Ovary (tissue), 9 donors: ENCODE results near the gene HSPA1B. TPM values are rescaled to one million over a fixed set of nuclear protein-coding genes. Genes with fewer than 3 reads are reported as not detected.
A peak's percentile ranks its signal among the peaks of the same experiment; 100 is the strongest.
"Not testable (repeated sequence)": the region's sequence is repeated elsewhere in the genome, so short reads cannot be mapped to it uniquely, and the experiment has no call there.

Source experiments
- DNase-seq, 5 donors: peaks; one replicate each; pipeline ENCODE4 v3.0.0-alpha.2; 2019 to 2020
- H3K27ac ChIP-seq, 2 donors: fragments of 200-600 bp; one replicate each; pipeline versions ENCODE4 v1.5.1 to v1.8.0; 2019 to 2022
- H3K27me3 ChIP-seq: fragments of 200-600 bp; one replicate; pipeline ENCODE4 v1.8.0; 2022
- H3K36me3 ChIP-seq: fragments of 200-600 bp; sonication (generic); one replicate; pipeline ENCODE4 v1.5.1; 2019
- H3K4me1 ChIP-seq: one replicate; pipeline ENCODE4 v1.8.1; 2013; ENCODE audit warnings: mild to moderate bottlenecking, moderate library complexity; ENCODE audit not compliant: insufficient read depth
- H3K4me3 ChIP-seq: fragments of 200-600 bp; sonication (generic); one replicate; pipeline ENCODE4 v1.5.1; 2017
- H3K9me3 ChIP-seq, 2 donors: fragments of 200-600 bp in 1 of 2; sonication (generic) in 1 of 2; one replicate each; pipeline versions ENCODE4 v1.5.1 to v1.8.1; 2013 to 2019; ENCODE audit warnings: mild to moderate bottlenecking in 1 of 2, moderate library complexity in 1 of 2
- EP300 ChIP-seq: sonication (generic); formaldehyde crosslinking; IDR thresholded peaks from one replicate; pipeline ENCODE4 v1.6.1; 2017; ENCODE audit warnings: antibody characterized with exemption
- POLR2A ChIP-seq: fragments of 450-650 bp; IDR thresholded peaks from one replicate; pipeline ENCODE4 v1.6.1; 2017; ENCODE audit warnings: antibody characterized with exemption, mild to moderate bottlenecking, moderate library complexity
- WGBS, 3 donors: extraction: QIAGEN DNeasy Blood & Tissue Kit in 1 of 3; methylation state at CpG; one replicate each; pipeline versions ENCODE4 v1.1.5 to v1.1.7; 2013 to 2017; 5-methylcytosine and 5-hydroxymethylcytosine counted together
- intact Hi-C, 4 donors: fragments of 100-400 bp; cut with DNase I; formaldehyde crosslinking; loops; one replicate each; pipeline versions ENCODE4 v1.11.0 to v1.15.1; 2022 to 2023
- polyA plus RNA-seq, 2 donors: library from polyadenylated mRNA; stranded (reverse); fragments of 200-250 nt in 1 of 2; fragments of 350-450 nt in 1 of 2; fragmentation: Illumina TruSeq in 1 of 2; extraction: RNeasy Lipid Tissue Mini Kit (QIAGEN cat#74804) in 1 of 2; gene quantifications; one replicate each; pipeline ENCODE4 v1.2.3, GENCODE V29; 2013 to 2014
- total RNA-seq, 7 donors: library from RNA; depleted of rRNA in 2 of 7; stranded (reverse); fragments of >200 nt in 2 of 7; fragmentation: NEBNext Ultra II Directional in 3 of 7; extraction: Animal tissue kit (Norgen Biotek cat#: 25700) in 3 of 7; gene quantifications; one replicate each; pipeline versions ENCODE4 v1.1.0 to v1.2.4, GENCODE V29; 2016 to 2023
- TF ChIP-seq, protein P1 (sequence below), 3 donors: fragments of 450-650 bp in 2 of 3; fragments of 200-600 bp in 1 of 3; IDR thresholded peaks; one replicate each; pipeline versions ENCODE4 v1.5.1 to v1.8.0; 2016 to 2022; ENCODE audit warnings: antibody characterized with exemption in 3 of 3, mild to moderate bottlenecking in 1 of 3
- donor health status: DM: no; HTN: no; CAD: no; lungs with moderate emphysema.
- donor health status: DM: no; HTN: no; CAD: no.
- donor health status: Bipolar disorder and iron deficiency.
- donor health status: DM: yes; HTN: yes; CAD: no.
- donor health status: DM: no; HTN: no; CAD: no.
- donor health status: DM: yes; HTN: yes; CAD: no.

The HSPA1B gene
- total and polyA plus RNA-seq, 9 donors = 41.9 to 506 (median 175) TPM

DNA sequence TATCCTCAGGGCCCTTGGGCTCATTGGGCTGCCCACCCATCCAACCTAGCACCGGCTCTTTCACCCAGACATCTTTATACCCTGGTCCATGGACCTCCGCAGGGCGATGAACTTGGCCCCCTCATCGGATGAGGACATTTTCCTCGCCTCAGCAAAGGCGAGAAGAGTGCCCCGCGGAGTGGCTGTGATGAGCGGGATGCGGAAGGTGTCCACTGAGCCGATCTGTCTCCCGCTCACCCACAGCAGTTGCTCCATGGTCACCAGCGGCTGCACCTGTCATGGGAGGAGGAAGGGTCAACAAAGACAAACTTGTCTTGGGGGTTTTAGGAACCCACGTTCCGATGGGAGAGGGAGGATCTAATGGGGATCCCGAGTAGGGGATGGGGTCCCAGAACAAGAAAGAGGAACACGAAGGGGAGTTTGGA, 34.4 kb downstream of the HSPA1B start:
- WGBS, 3 donors = 28 to 36% (median 36%) methylated on average over 17 of the region's 17 CpGs
- TF ChIP-seq EP300 (no peak), POLR2A (no peak)
- TF ChIP-seq, protein P1, sequence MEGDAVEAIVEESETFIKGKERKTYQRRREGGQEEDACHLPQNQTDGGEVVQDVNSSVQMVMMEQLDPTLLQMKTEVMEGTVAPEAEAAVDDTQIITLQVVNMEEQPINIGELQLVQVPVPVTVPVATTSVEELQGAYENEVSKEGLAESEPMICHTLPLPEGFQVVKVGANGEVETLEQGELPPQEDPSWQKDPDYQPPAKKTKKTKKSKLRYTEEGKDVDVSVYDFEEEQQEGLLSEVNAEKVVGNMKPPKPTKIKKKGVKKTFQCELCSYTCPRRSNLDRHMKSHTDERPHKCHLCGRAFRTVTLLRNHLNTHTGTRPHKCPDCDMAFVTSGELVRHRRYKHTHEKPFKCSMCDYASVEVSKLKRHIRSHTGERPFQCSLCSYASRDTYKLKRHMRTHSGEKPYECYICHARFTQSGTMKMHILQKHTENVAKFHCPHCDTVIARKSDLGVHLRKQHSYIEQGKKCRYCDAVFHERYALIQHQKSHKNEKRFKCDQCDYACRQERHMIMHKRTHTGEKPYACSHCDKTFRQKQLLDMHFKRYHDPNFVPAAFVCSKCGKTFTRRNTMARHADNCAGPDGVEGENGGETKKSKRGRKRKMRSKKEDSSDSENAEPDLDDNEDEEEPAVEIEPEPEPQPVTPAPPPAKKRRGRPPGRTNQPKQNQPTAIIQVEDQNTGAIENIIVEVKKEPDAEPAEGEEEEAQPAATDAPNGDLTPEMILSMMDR (IDR thresholded peaks at IDR 0.05) = no peak
- no peaks in the 10 kb centered on the region for H3K9me3 ChIP-seq
- no peaks in the 10 kb centered on the region for H3K27me3 ChIP-seq
- intact Hi-C loops = loop anchor here in 2 of 4 donors (10.0 kb wide), 1 partner anchor 177 kb away; the partner anchor contains the start of gene LY6G5C (in 2 of the 2)
- peak in 1 of 5 donors; percentile 14 for DNase-seq
- H3K4me1 ChIP-seq = peaks cover 4% of the 10 kb centered on the region
- H3K4me3 ChIP-seq = peak overlapping the region; percentile 53
- H3K36me3 ChIP-seq = no peaks in the 10 kb centered on the region
- peak overlapping the region; percentile 65 to 70 for H3K27ac ChIP-seq

GRCh38 chr6:31862344-31863235, 35.1 kb downstream of the HSPA1B start, which contains the start of gene NEU1:
TSS of gene NEU1 (minus strand) at chr6:31862821. CDS start at chr6:31862776, 45 bp downstream.
- H3K36me3 ChIP-seq = no peaks in the 10 kb centered on the region
- intact Hi-C loops = loop anchor here in 2 of 4 donors (10.0 kb wide), 1 partner anchor 178 kb away; the partner anchor contains the start of gene LY6G5C (in 2 of the 2)

GRCh38 chr6:31864123-31864562, 36.6 kb downstream of the HSPA1B start:
- Histone ChIP-seq H3K27ac (peak overlapping the region in 1 of 2 donors; percentile 53), H3K4me3 (peak overlapping the region; percentile 40)
- not testable (repeated sequence) for DNase-seq, H3K27me3 ChIP-seq, H3K9me3 ChIP-seq, H3K4me1 ChIP-seq, H3K36me3 ChIP-seq
- WGBS, 3 donors = 9 to 15% (median 11%) methylated on average over 16 of the region's 16 CpGs
- intact Hi-C loops = loop anchor here in 2 of 4 donors (10.0 kb wide), 1 partner anchor 179 kb away; the partner anchor contains the start of gene LY6G5C (in 2 of the 2)

More at GRCh38 chr6:31862344-31863235, 35.1 kb downstream of the HSPA1B start, which contains the start of gene NEU1:
- H3K4me3 ChIP-seq = peak within 1 kb of the TSS; percentile 53
- no peaks in the 10 kb centered on the region for H3K9me3 ChIP-seq
- H3K27ac ChIP-seq = peak within 1 kb of the TSS; percentile 65 to 70
- WGBS, 3 donors = 0 to 1% (median 1%) methylated on average over 54 to 64 of the region's 64 CpGs
- no peaks in the 10 kb centered on the region for H3K27me3 ChIP-seq
- TF ChIP-seq, protein P1 (IDR thresholded peaks at IDR 0.05) = no peak
- TF ChIP-seq POLR2A (peak; percentile 97), EP300 (peak; percentile 59)
- H3K4me1 ChIP-seq = peaks cover 4% of the 10 kb centered on the region
- peak; percentile 98 to 100 (median 99) for DNase-seq

GRCh38 chr6:31864818-31865204, 37.3 kb downstream of the HSPA1B start:
- H3K27ac ChIP-seq = no peak overlapping the region
- 80 to 87% (median 82%) methylated on average over 8 of the region's 8 CpGs for WGBS, 3 donors
- no peaks in the 10 kb centered on the region for H3K9me3 ChIP-seq
- H3K4me3 ChIP-seq = no peak overlapping the region
- H3K36me3 ChIP-seq = no peaks in the 10 kb centered on the region
- H3K4me1 ChIP-seq = peaks cover 4% of the 10 kb centered on the region
- no peaks in the 10 kb centered on the region for H3K27me3 ChIP-seq
- intact Hi-C loops = loop anchor here in 2 of 4 donors (10.0 kb wide), 1 partner anchor 180 kb away; the partner anchor contains the start of gene LY6G5C (in 2 of the 2)
- TF ChIP-seq POLR2A = no peak
- no peak for DNase-seq

DNA sequence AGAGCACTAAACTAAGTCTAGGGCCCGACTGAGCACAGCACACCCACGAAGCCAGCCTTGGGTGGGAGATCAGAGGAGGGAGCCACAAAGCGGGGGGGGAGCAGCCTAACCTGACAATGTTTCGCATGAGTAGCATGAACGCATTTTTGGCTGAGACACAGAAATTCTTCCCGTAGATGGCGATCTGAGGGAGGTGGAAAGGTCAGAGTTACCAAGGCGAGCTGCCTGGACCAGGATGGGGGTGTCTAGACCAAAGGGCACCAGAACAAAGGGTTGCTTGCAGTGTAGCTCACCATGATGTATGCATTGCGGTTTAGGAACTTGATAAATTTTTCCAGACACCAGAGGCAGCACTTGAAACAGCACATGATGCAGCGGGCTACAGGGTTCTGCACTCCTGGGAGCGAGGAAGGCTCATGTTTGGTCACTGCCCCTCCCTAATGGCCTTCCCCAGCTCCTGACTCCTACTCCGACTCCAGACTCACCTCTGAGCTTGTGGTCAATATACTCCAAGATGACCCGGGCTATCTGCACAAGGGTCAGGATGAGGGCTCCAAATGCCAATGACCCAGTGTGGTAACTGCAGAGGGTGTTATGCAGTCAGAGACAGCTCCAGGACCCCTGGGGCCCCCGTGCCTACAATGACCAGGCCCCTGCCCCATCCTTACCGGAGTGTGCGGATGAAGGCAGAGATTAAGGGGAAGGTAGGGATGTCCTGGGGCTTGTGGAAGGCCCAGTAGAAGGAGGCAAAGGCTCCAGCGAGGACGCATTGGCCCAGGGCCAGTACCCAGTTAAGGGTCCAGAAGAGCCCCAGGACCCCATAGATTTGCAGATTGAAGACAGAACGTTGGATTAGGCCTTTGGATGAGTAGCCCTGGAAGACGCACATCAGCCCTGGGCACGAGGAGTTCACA, 37.9 kb downstream of the HSPA1B start:
- WGBS, 3 donors = 78 to 83% (median 83%) methylated on average over 21 of the region's 21 CpGs
- no peaks in the 10 kb centered on the region for H3K27me3 ChIP-seq
- intact Hi-C loops = loop anchor here in 2 of 4 donors (10.0 kb wide), 1 partner anchor 181 kb away; the partner anchor contains the start of gene LY6G5C (in 2 of the 2)
- DNase-seq = no peak
- H3K4me3 ChIP-seq = no peak overlapping the region
- no peak overlapping the region for H3K27ac ChIP-seq
- no peaks in the 10 kb centered on the region for H3K9me3 ChIP-seq
- H3K4me1 ChIP-seq = peaks cover 4% of the 10 kb centered on the region
- no peaks in the 10 kb centered on the region for H3K36me3 ChIP-seq
- no peak for TF ChIP-seq POLR2A
- no peak for TF ChIP-seq EP300
- TF ChIP-seq, protein P1 (IDR thresholded peaks at IDR 0.05) = no peak

DNA sequence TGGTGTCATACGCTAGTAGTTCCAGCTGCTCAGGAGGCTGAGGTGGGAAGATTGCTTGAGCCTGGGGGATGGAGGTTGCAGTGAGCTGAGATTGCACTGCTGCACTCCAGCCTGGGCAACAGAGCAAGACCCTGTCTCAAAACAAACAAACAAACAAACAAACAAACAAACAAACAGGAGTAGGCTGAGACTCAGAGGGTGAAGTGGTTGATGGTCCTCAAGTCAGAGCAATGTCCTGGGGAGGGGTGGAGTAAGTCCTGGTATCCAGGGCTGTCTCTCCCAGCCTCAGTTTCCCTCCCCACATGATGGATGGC, 41.1 kb downstream of the HSPA1B start:
- H3K27ac ChIP-seq, H3K4me3 ChIP-seq, H3K36me3 ChIP-seq, H3K27me3 ChIP-seq, H3K9me3 ChIP-seq, H3K4me1 ChIP-seq, DNase-seq: not testable (repeated sequence)
- intact Hi-C loops = loop anchor here in 2 of 4 donors (10.0 kb wide), 1 partner anchor 184 kb away; the partner anchor contains the start of gene LY6G5C (in 2 of the 2)
- 87 to 95% (median 94%) methylated on average over 1 of the region's 1 CpG for WGBS, 3 donors
